Glutamatergic neuron (in vitro differentiated cells): ENCODE data around the gene STK32A. TPM values are rescaled to one million over a fixed set of nuclear protein-coding genes. Genes with fewer than 3 reads are reported as not detected.

Experiments used
- DNase-seq: peaks from one replicate; pipeline ENCODE4 v3.0.0; 2022
- H3K27ac Mint-ChIP-seq: one replicate; pipeline ENCODE4 v1.8.0; 2020; ENCODE audit warnings: mild to moderate bottlenecking, mixed read lengths, inconsistent platforms; ENCODE audit not compliant: unreplicated experiment
- H3K27me3 Mint-ChIP-seq: one replicate; pipeline ENCODE4 v1.8.0; 2020; ENCODE audit warnings: mild to moderate bottlenecking, moderate library complexity, mixed read lengths, inconsistent platforms; ENCODE audit not compliant: unreplicated experiment
- H3K36me3 Mint-ChIP-seq: one replicate; pipeline ENCODE4 v1.8.0; 2020; ENCODE audit warnings: mild to moderate bottlenecking, mixed read lengths, inconsistent platforms; ENCODE audit not compliant: unreplicated experiment
- H3K4me1 Mint-ChIP-seq: one replicate; pipeline ENCODE4 v1.8.0; 2020; ENCODE audit warnings: mild to moderate bottlenecking, low read depth, mixed read lengths, inconsistent platforms; ENCODE audit not compliant: unreplicated experiment
- H3K4me3 Mint-ChIP-seq: one replicate; pipeline ENCODE4 v1.8.0; 2020; ENCODE audit warnings: mild to moderate bottlenecking, mixed read lengths, inconsistent platforms; ENCODE audit not compliant: unreplicated experiment
- H3K9me3 Mint-ChIP-seq: one replicate; pipeline ENCODE4 v1.8.0; 2020; ENCODE audit warnings: mild to moderate bottlenecking, moderate library complexity, mixed read lengths, inconsistent platforms; ENCODE audit not compliant: unreplicated experiment
- CTCF ChIP-seq: fragments of 200-600 bp; sonication (generic); IDR thresholded peaks from one replicate; pipeline ENCODE4 v1.5.0; 2021; ENCODE audit not compliant: partially characterized antibody, unreplicated experiment
- total RNA-seq: library from RNA; stranded (reverse); fragmentation: NEBNext Ultra II Directional; extraction: Animal tissue kit (Norgen Biotek cat#: 25700); gene quantifications from one replicate; pipeline ENCODE4 v1.2.1, GENCODE V29; 2021; ENCODE audit not compliant: unreplicated experiment

STK32A gene
- total RNA-seq, 1 donor from 2014 or later = 3.2 TPM

- peak; percentile 38 for DNase-seq
- peaks cover 2% of the 10 kb centered on the region for H3K9me3 Mint-ChIP-seq
- H3K27me3 Mint-ChIP-seq = peaks cover 3% of the 10 kb centered on the region
- no peak for TF ChIP-seq CTCF
- H3K4me3 Mint-ChIP-seq = peak overlapping the region; percentile 85
- H3K36me3 Mint-ChIP-seq = no peaks in the 10 kb centered on the region
- peak overlapping the region; percentile 95 for H3K27ac Mint-ChIP-seq
- H3K4me1 Mint-ChIP-seq = peaks cover 13% of the 10 kb centered on the region
Observed at GRCh38 chr5:147382776-147383175, 147.9 kb downstream of the STK32A start.

GRCh38 chr5:147384346-147385193 lies 149.7 kb downstream of the STK32A start:
- TF ChIP-seq CTCF = no peak
- Mint-ChIP-seq H3K9me3 (no peaks in the 10 kb centered on the region), H3K27ac (no peak overlapping the region), H3K4me3 (no peak overlapping the region), H3K4me1 (peaks cover 13% of the 10 kb centered on the region), H3K36me3 (no peaks in the 10 kb centered on the region), H3K27me3 (peaks cover 4% of the 10 kb centered on the region)
- DNase-seq = no peak

DNA sequence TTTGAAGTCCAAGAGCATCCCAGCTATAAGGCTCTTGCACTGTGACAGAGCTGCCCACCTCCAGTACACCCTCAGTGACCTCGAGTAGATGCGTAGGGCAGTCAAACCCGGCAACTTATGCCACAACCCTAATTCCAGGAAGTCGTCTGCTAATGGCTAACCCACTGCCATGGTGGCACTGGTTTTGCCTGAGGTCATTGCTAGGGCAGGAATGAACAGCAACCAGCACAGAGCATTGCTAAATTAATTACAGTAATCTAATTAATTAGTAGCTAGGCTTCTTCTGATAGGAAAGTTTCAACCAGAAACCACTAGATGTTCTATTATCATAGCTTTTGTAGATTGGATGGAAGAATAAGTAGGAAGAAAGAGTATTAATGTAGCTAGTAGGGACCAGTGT lies 152.3 kb downstream of the STK32A start:
- peaks cover 10% of the 10 kb centered on the region for H3K4me1 Mint-ChIP-seq

GRCh38 chr5:147388184-147389108 lies 153.6 kb downstream of the STK32A start:
- Mint-ChIP-seq H3K36me3 (peaks cover 1% of the 10 kb centered on the region), H3K4me3 (no peak overlapping the region), H3K9me3 (peaks cover 2% of the 10 kb centered on the region), H3K4me1 (peaks cover 8% of the 10 kb centered on the region), H3K27ac (peak overlapping the region; percentile 9), H3K27me3 (peaks cover 4% of the 10 kb centered on the region)
- no peak for TF ChIP-seq CTCF
- DNase-seq = no peak

More for the DNA sequence above, 152.3 kb downstream of the STK32A start:
- DNase-seq = no peak
- Mint-ChIP-seq H3K9me3 (peaks cover 2% of the 10 kb centered on the region), H3K36me3 (no peaks in the 10 kb centered on the region), H3K4me3 (no peak overlapping the region), H3K27ac (no peak overlapping the region), H3K27me3 (peaks cover 4% of the 10 kb centered on the region)
- no peak for TF ChIP-seq CTCF
